Measurements from ENCODE around the gene C10orf62. TPM values are rescaled to one million over a fixed set of nuclear protein-coding genes. Genes with fewer than 3 reads are reported as not detected.

The C10orf62 gene
- total and polyA plus RNA-seq, 2 of the 8 experiments (the other 6 are each of a cell fraction or from before 2014, with no cell fraction given) = 0.05 TPM; not detected in 1

Other genes starting within 250 kb of the C10orf62 start
- gene RRP12, start 188.4 kb upstream of the C10orf62 start, total RNA-seq (2021; fragmentation: NEBNext Ultra II Directional; extraction: Animal tissue kit (Norgen Biotek cat#: 25700)) = 65.8 and 71.9 TPM in 2 replicates
- 21.0 and 33.1 TPM in 2 replicates for gene RRP12, start 188.4 kb upstream of the C10orf62 start, polyA plus RNA-seq (2011; rRNA removed)
- gene PGAM1, start 163.5 kb upstream of the C10orf62 start, total RNA-seq (2021; fragmentation: NEBNext Ultra II Directional; extraction: Animal tissue kit (Norgen Biotek cat#: 25700)) = 799 and 819 TPM in 2 replicates
- 791 and 833 TPM in 2 replicates for gene PGAM1, start 163.5 kb upstream of the C10orf62 start, polyA plus RNA-seq (2011; rRNA removed)
- 52.1 and 53.6 TPM in 2 replicates for gene EXOSC1, start 143.7 kb upstream of the C10orf62 start, total RNA-seq (2021; fragmentation: NEBNext Ultra II Directional; extraction: Animal tissue kit (Norgen Biotek cat#: 25700))
- gene EXOSC1, start 143.7 kb upstream of the C10orf62 start, polyA plus RNA-seq (2011; rRNA removed) = 58.6 and 68.1 TPM in 2 replicates
- 45.9 and 50.4 TPM in 2 replicates for gene ZDHHC16, start 143.5 kb upstream of the C10orf62 start, total RNA-seq (2021; fragmentation: NEBNext Ultra II Directional; extraction: Animal tissue kit (Norgen Biotek cat#: 25700))
- gene ZDHHC16, start 143.5 kb upstream of the C10orf62 start, polyA plus RNA-seq (2011; rRNA removed) = 108 and 127 TPM in 2 replicates
- gene MMS19, start 91.3 kb upstream of the C10orf62 start, total RNA-seq (2021; fragmentation: NEBNext Ultra II Directional; extraction: Animal tissue kit (Norgen Biotek cat#: 25700)) = 128 and 130 TPM in 2 replicates
- 221 and 228 TPM in 2 replicates for gene MMS19, start 91.3 kb upstream of the C10orf62 start, polyA plus RNA-seq (2011; rRNA removed)
- 22.3 and 23.1 TPM in 2 replicates for gene UBTD1, start 90.8 kb upstream of the C10orf62 start, total RNA-seq (2021; fragmentation: NEBNext Ultra II Directional; extraction: Animal tissue kit (Norgen Biotek cat#: 25700))
- 36.2 and 48.8 TPM in 2 replicates for gene UBTD1, start 90.8 kb upstream of the C10orf62 start, polyA plus RNA-seq (2011; rRNA removed)
- gene ANKRD2, start 16.9 kb upstream of the C10orf62 start, total RNA-seq (2021; fragmentation: NEBNext Ultra II Directional; extraction: Animal tissue kit (Norgen Biotek cat#: 25700)) = not detected in 2 replicates
- not detected in 2 replicates for gene ANKRD2, start 16.9 kb upstream of the C10orf62 start, polyA plus RNA-seq (2011; rRNA removed)
- 0.28 and 0.29 TPM in 2 replicates for gene HOGA1, start 5.3 kb upstream of the C10orf62 start, total RNA-seq (2021; fragmentation: NEBNext Ultra II Directional; extraction: Animal tissue kit (Norgen Biotek cat#: 25700))
- gene HOGA1, start 5.3 kb upstream of the C10orf62 start, polyA plus RNA-seq (2011; rRNA removed) = 0.57 and 1.00 TPM in 2 replicates
- 10.6 and 13.6 TPM in 2 replicates for gene MORN4, start 43.8 kb downstream of the C10orf62 start, total RNA-seq (2021; fragmentation: NEBNext Ultra II Directional; extraction: Animal tissue kit (Norgen Biotek cat#: 25700))
- gene MORN4, start 43.8 kb downstream of the C10orf62 start, polyA plus RNA-seq (2011; rRNA removed) = 20.2 and 22.0 TPM in 2 replicates
- 21.9 and 22.9 TPM in 2 replicates for gene PI4K2A, start 51.0 kb downstream of the C10orf62 start, total RNA-seq (2021; fragmentation: NEBNext Ultra II Directional; extraction: Animal tissue kit (Norgen Biotek cat#: 25700))
- gene PI4K2A, start 51.0 kb downstream of the C10orf62 start, polyA plus RNA-seq (2011; rRNA removed) = 20.7 and 21.9 TPM in 2 replicates
- gene AVPI1, start 97.5 kb downstream of the C10orf62 start, total RNA-seq (2021; fragmentation: NEBNext Ultra II Directional; extraction: Animal tissue kit (Norgen Biotek cat#: 25700)) = 7.8 and 9.0 TPM in 2 replicates
- 13.5 and 14.5 TPM in 2 replicates for gene AVPI1, start 97.5 kb downstream of the C10orf62 start, polyA plus RNA-seq (2011; rRNA removed)
- gene MARVELD1, start 124.0 kb downstream of the C10orf62 start, total RNA-seq (2021; fragmentation: NEBNext Ultra II Directional; extraction: Animal tissue kit (Norgen Biotek cat#: 25700)) = 33.1 and 37.3 TPM in 2 replicates
- 28.1 and 38.0 TPM in 2 replicates for gene MARVELD1, start 124.0 kb downstream of the C10orf62 start, polyA plus RNA-seq (2011; rRNA removed)
- gene ZFYVE27, start 147.4 kb downstream of the C10orf62 start, total RNA-seq (2021; fragmentation: NEBNext Ultra II Directional; extraction: Animal tissue kit (Norgen Biotek cat#: 25700)) = 19.8 and 22.7 TPM in 2 replicates
- 16.6 and 20.9 TPM in 2 replicates for gene ZFYVE27, start 147.4 kb downstream of the C10orf62 start, polyA plus RNA-seq (2011; rRNA removed)
- 3.3 and 3.9 TPM in 2 replicates for gene SFRP5, start 182.3 kb downstream of the C10orf62 start, total RNA-seq (2021; fragmentation: NEBNext Ultra II Directional; extraction: Animal tissue kit (Norgen Biotek cat#: 25700))
- 5.9 and 8.6 TPM in 2 replicates for gene SFRP5, start 182.3 kb downstream of the C10orf62 start, polyA plus RNA-seq (2011; rRNA removed)